Stimulated activated CD4-positive, alpha-beta T cell treated with anti-CD3 and anti-CD28 coated beads, Interleukin-12 subunit alpha, Interleukin-12 subunit beta, amount 100 ng/mL, for 48 hours (primary cell): ENCODE results near the gene EDIL3.
"Not testable (repeated sequence)": the region's sequence is repeated elsewhere in the genome, so short reads cannot be mapped to it uniquely, and the experiment has no call there.

Experiments
- DNase-seq, 3 donors: peaks; one replicate each; pipeline ENCODE4 v3.0.0-alpha.2; 2020; ENCODE audit warnings: low read depth in 2 of 3, low spot score in 1 of 3

EDIL3 gene

DNA sequence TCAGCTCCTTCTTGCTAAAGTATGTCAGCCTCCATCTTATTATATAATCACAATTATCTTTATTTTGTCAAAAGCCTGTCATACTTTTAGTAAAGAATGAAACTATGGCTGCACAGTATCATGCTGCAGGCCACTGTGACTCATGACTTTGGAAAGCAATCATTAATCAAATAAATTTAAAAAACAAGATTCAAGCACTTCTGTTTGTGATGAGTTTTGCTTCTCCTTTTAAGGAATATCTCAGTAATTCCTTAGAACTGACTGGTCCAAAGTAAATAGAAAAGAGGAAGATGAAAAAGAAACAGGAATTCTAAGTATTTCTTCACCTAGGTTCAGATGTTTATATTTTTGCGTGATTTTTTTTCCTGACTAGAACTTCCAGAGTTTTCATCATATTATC lies 83.1 kb downstream of the EDIL3 start:
- DNase-seq, result no peak

DNA sequence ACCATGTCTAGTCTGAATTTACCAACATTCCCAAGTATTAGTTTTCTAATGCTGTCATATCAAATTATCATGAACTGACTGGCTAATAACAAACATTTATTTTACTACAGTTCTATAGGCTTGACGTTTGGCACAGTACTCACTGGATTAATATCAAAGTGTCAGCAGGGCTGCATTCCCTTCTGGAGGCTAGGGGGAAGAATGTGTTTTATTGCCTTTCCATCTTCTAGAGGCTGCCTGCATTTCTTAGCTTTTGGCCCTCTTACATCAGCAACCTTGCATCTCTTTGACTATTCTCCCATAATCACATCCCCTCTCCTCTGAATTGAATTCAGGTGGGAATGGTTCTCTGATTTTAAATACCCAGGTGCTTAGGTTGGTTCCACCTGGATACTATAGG lies 84.7 kb downstream of the EDIL3 start:
- DNase-seq, result no peak

DNA sequence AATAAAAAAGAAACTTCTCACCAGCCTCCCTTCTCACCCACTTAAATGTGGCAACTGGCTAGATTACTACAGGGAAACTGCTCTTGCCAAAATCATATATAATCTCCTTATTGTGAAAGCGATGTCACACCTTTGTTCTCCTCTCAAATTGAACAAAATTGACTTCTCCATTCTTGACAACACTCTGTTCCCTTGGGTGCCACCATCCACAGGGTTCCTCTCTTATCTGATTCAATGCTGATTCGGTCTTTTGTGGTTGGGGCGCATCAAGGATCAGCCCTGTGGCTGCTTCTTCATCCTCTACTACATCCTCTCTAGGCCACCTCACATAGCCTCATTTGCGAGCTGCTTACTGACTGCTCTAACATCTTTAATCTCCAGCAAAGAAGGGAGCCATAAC lies 86.1 kb downstream of the EDIL3 start:
- no peak for DNase-seq

DNA sequence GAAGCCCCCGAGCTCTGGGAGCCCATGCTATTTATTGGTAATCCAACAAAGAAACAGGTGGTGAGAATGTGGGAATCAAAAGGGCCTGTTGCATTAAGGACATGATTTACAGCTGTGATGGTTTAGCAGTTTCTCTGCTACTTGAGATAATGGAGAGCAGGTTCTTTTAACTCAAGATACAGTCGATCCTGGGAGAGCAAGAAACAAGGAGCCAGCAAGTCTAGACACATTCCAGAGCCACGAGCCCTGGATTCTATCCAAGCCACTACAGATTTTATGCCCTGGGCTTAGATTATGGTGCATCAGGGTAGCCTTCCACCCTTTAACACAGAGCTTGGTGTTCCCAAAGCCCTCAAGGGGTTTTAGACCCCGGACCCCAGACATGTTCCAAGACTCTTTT lies 87.0 kb downstream of the EDIL3 start:
- DNase-seq, result not testable (repeated sequence)

DNA sequence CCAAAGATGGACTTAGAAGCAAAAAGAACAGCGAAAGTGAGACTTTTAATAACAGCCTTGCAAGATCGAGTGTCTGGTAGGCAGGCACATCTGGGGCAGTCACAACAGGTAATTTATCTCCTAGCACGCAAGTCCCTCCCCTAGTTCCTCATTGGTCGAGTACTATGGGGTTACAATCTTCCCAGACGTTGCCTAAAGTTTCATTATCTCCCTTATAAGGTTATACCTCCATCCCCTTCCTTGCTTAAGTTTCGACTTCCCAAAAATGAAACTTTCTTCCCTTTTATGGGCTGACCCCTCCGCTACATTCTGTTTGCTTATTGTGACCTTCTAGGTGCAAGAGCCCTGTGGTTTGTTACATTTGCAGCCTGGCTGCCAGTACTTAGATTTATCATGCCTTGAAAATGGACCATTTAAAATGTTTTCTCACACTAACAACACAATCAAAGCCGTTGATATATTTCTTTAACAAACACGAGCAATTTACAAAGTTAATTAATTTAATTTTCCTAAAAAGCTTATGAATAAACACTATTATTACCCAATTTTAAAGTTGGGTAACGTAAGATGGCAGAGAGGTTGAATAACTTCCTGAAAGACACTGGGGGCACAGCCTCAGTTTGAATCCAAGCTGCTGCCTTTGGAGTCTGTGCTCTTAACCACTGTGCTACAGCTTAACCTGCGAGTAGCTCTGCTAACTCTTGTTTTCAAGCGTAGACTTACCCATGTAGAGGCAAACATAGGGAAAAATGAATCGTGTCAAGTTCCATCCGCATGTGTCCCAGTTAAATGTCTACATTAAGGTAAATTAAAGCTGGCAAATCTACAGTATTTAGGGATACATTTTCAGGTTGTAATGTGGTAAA lies 91.7 kb downstream of the EDIL3 start:
- DNase-seq, result no peak

DNA sequence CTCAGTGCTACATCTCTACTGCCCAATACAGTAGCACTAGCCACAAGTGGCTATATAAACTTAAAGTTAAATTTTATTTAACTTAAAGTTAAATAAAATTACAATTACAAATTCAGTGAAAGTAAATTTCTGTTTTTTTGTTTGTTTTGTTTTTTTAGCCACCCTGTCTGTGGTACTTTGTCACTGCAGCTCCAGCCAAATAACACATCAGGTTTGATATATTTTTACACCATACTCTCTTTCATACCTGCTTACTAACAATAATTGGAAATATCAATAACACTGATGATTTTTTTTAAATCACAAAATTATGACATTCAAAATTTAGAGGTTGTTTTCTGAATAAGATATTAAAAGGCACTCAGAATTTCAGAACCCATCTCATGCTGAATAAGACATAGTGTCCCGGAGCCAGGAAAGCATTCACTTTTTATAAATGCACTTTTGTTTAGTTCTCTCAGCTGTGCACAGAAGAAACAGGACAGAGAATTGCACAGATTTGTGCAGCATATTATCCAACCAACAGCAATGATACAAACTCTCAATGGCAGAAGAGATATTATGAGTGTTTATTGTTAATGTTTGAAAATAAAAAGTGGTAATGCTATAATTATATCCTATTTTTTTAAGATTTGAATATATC lies 92.6 kb downstream of the EDIL3 start:
- DNase-seq, result no peak

DNA sequence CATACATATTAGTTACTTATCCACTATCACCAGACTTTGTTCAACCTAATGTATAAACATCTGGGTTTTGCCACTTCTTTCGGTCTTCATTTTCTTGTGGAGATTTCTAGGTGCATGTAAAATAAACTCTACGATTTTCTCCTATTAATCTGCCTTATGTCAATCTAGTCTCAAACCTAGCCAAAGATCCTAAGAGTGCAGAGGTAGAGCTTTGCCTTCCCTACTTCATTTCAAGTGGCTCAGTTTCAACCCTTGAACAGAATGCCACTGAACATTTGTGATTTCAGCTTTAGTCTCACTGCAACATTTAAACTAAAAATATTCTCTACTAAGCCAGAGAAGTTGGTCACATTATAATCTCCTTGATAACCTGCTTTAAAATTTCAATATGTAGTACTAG lies 94.0 kb downstream of the EDIL3 start:
- no peak for DNase-seq

DNA sequence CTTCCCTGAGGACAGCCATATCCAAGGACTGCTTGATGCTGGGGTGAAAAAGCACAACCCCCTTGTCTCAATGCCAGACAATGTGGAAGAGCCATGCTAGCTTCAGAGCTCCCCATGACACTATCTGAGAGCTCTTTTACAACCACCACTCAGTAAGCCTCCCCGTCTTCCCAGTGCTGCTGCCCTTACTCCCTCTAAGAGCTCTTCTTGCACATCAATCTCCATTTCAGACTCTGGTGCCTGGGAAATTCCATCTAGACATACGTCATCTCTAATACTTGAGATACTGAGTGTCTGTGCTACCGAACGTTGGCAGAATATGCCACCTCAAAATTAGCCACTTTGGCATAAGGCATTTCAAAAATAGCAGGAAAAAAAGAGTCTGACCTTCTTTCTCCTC lies 94.5 kb downstream of the EDIL3 start:
- no peak for DNase-seq

DNA sequence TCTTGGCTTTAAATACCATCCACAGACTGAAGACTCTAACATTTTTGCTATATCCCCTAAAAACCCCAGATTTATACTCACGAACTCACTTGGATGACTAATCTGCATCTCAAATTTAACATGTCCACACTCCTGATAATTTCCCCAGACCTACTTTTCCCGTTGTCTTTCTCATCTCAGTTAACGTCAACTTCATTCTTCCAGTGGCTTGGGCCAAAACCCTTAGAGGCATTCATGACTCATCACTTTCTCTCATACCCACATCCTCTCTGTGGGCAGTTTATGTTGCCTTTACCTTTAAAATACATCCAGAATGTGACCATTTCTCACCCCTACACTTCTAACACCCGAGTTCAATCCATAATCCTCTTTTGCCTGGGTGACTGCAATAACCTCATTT lies 96.7 kb downstream of the EDIL3 start:
- DNase-seq, result no peak

DNA sequence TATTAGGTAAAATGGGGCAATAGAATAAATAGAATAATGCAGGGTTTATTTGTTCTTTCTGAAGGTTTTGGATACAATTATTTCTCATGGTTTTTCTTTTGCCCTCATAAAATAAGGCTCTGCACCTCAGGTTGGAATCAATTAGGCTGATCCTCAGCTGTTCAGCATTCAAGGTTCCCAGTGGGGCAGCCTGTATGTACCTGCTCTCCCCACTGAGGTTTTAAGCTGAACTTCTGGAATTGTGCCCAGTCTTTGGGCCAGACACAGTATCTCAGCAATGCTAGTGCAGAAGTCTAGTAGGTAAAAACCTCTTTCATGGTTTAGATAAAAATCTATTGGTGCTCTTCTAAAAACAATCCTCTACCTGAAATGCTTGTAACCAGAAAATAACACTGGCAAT lies 98.0 kb downstream of the EDIL3 start:
- no peak for DNase-seq

DNA sequence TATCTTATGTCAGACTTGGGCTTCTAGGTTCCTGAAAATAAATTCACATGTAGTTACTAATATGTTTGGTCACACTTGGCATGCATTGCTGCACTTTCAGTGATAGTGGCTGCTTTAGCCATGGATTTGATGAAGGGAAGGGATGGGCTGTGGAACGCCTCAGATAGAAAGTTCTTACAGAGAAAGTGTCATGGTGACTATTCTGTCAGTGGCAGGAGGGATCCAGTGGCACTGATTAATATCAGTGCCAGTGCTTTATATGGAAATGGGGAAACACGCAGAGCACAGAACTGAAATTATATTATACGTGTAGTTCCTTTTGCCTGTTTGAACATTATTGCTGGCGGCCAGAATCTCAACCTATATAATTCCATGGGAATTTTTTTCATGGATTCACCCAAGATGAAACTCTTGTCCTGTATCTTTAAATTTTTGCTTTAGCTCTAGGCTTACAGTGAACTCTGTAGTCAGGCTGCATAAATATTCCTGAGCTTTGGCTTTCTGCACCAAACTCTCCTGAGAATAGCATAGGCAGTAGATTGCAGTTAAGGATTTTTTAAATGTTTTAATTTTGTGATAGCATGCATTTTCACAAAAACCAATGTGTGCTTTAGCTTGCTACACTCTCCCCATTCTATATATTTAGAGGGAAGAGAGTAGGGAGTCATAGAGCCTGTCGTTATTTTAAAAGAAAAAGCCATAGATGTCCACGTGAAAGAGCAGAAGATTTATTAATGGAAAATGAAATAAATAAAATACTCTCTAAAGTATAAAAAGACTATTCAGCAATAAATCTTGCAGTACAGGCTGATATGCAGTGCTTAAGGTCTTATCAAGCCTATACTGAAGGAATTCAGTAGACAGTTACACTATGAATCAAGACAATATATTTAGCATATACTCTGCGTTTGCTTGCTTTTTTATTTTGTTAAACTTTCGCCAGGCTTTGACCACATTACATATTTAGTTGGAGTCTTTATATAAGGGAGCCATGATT lies 98.7 kb downstream of the EDIL3 start:
- DNase-seq, result no peak

DNA sequence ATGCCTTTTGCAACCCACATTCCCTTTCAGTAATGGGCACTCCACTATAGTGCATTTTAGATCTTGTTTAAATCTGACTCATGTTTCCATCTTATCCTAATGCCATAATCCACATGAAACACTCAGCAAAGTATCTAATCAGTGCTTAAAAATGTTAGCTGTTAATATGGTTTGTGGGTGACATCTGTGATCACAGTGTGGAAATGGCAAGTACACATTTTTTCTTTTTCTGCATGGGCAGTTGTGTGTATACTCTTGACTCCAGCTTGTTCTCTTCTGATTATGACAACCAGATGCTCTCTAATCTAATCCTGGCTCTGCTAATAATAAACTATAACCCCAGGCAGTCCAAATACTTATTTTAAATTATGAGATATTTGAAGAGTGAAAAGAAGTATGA lies 103.3 kb downstream of the EDIL3 start:
- no peak for DNase-seq

DNA sequence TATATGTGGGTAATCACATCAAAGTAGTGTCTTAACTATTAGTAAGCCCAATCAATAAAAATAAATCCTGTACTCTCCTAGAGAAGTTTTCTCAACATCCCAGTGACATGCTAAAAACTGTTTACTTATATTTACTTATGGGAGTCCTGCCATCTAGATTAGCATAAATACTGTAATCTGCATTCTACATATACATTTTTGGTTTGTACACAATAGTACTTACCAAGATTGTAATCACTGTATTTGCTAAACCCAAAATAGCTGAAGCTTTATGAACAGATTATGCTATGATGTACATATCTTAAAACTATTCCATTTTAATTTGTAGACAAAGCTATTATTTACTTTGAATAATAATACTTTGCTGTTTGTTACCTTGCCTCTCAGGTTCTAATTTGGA lies 105.4 kb downstream of the EDIL3 start:
- DNase-seq, result no peak

DNA sequence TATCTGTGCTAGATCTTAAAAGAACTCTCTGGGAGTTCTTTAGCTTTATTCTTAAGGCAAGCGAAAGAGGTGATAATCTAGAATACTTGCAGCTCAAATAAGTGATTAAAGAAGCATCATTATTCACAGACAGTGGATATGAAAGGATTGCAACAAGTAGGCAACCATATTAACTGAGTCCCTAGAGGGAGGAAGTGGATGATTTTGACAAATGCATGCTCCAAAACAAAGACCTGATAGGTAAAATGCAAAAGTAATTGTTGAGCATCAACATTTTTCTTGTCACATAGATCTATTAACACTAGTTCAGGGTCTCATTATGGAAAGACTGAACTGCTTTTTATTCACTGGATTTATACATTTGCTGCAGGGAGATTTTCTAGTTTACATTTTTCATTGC lies 109.1 kb downstream of the EDIL3 start:
- no peak for DNase-seq

DNA sequence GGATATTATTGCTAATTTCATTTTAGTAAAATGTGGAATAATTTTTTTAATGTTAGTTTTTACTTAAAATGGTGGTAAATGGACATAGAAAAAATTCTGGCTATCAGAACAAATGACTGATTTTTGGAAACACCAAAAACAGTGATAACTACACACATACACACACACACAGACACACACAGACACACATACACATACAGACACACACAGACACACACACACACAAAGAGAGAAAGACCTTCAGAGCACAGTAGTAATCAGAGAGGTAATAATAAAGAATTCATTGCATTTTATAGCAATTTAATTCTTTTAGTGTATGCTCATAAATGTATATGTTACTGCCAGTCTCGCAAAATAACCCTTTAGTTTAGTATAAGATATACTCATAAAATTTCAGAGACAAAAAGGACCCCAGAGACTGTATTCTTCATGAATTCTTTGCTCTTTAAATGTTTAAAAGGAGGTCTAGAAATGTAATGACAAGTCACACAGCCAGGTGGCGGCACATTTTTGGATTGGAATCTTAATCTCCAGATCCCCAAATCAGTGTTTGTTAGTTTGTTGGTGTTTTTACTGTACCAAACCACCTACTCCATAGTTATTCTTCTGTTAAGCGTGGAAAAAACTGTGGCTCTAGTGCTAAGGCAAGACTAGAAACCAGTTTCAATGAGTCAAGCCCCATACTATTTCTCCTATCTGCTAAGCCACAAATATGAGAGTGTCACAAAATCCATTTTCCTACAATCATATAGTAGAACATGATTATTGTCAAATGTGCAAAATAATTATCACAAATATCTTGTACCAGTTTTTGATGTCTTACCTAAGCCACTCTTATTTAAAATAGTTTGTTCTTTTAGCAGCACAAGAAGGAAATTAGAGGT lies 109.9 kb downstream of the EDIL3 start:
- no peak for DNase-seq

DNA sequence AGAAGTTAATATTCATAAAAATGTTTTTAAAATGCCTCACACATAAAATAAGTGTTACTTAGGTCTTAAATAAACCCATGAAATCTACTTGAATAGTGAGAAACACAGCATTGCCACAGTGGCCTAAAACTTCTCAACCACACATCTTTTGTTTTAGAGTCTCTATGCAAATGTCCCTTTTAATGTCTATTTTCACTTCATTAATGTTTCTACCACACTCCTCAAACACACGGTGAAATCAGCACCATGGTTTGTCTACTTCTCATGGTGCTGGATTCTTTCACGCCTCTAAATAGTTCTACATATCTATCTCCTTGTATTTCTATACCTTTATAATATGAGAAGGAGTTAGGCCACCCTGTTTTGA lies 111.2 kb downstream of the EDIL3 start:
- no peak for DNase-seq

DNA sequence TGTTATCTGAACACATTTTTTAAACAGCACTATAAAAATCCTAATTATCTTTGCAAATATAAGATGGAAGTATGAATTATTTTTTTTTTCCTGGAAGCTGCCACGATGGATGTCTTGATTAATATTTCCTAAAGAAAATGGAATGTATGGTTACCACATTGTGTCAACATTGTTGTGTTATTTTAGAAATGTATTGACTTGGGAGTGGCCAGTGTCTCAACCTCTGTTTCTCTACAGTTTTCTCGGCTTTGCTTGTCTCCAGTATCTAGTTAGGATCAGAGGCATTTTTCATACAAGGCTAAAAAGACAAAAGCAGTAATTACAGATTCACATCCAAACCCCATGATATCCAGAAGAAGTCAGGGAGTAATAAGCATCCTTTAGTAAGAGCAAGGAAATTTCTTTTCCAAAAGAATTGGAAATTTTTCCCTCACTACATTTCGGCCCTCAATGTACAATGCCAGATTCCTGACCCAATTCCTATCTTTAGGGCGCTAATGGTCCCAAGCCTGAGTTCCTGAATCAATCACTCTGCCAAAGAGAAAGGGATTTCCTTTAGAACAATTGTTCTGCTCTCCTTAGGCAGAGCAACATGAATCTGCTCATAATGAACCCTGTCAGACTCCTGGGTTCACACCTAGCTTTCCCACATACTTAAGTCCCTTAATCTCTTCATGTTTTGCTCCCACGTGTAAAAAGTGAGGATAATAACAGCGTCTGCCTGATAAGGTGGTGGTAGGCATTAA lies 111.7 kb downstream of the EDIL3 start:
- no peak for DNase-seq

DNA sequence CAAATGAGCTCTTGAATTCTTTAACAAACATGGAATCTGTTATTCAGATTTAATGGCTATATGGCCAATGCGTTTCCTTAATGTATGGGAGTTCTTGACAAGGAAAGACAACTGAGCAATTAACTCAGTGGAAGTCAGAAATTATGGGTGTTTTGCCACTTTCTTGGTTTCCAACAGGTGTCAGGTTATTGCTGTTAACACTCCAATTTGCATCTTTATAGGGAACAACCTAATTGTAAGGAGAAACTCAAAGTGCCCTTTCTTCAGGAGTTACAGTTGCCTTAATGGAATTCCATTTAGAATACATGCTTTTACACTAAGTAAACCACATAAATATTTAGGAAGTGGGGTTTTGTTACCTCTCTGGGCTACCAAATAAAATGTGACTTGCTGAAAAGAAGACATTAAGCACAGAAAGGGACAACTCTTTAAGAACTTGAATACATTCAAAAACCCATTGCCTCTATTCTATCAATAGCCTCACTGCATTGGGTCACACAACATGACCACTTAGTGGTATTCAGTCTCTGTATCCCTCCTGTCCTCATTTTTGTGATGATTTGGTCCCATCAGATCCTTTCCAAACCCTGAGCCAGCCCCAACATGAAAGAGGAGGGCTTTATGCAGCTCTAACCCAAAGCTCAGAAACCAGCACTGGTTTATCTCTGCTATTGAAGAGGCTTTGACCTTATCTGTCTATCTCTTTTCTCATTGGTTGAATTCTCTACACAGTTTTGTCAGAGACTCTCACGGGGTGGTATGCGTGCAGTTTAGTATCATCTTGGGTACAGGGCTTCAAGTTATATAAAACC lies 118.7 kb downstream of the EDIL3 start:
- no peak for DNase-seq

DNA sequence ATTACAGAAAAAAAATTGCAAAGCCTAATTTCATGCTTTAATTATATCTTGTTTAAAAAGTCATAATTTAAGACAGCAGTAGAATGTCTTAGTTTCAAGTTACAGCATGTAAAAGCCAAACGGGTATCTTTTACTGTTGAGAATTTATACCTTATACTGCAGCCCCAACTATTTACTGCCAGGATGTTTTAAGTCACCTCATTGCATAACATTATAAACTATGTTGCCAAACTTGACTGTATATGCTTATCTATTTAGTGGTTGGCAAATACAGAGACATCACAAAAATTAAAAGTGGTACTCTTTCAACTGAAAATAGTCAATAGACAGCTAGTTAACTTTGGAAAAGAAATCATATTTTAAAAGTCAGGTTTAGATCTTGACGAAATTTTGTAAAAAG lies 119.5 kb downstream of the EDIL3 start:
- no peak for DNase-seq
